ENCODE results near the gene PCDHA5.
"Not testable (repeated sequence)": the region's sequence is repeated elsewhere in the genome, so short reads cannot be mapped to it uniquely, and the experiment has no call there.

Gene PCDHA5

DNA sequence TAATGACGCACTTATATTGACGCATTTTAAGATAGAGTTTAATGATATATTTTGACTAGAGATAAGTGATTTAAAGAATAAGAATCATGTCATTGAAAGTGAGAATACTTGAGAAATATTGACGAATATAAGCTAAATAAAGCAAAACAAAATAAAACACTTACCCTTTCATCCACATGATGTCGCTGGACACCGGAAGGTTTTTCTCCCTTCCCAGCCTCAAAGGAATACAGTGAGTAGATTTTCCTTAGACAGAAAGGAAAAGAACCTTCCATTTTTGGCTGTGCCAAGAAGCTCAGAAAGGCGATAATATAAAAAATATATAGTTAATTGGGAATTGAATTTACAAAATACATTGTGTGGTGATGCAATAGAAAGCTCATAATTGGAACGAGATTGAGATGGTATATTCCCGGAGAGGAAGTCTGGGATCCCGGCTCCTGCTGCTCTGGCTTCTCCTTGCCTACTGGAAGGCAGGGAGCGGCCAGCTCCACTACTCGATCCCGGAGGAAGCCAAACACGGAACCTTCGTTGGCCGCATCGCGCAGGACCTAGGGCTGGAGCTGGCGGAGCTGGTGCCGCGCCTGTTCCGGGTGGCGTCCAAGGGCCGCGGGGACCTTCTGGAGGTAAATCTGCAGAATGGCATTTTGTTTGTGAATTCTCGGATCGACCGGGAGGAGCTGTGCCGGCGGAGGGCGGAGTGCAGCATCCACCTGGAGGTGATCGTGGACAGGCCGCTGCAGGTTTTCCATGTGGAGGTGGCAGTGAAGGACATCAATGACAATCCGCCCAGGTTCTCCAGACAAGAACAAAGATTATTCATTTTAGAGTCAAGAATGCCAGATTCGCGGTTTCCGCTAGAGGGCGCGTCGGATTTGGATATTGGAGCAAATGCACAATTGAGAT, at the start of gene PCDHA5:
TSS of gene PCDHA5 (plus strand) at position 239 of the 906 bp plus-strand sequence.
- DNase-seq (ENCODE audit: low spot score) = no peak

DNA sequence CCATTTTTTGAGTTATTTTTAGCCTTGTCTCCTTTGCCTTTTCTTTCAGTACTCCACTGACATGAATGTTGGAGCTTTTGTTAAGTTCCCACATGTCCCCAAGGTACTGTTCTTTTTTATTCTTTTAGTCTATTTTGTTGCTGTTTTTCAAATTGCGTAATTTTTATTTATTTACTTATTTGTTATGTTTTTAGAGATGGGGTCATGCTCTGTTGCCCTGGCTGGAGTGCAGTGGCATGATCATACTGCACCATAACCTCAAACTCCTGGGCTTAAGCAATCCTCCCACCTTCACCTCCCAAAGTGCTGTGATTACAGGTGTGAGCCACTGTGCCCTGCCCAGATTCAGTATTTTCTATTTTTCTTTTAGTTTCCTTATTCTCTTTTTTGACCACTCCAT, 40.9 kb upstream of the PCDHA5 start:
- DNase-seq (ENCODE audit: low spot score) = no peak

DNA sequence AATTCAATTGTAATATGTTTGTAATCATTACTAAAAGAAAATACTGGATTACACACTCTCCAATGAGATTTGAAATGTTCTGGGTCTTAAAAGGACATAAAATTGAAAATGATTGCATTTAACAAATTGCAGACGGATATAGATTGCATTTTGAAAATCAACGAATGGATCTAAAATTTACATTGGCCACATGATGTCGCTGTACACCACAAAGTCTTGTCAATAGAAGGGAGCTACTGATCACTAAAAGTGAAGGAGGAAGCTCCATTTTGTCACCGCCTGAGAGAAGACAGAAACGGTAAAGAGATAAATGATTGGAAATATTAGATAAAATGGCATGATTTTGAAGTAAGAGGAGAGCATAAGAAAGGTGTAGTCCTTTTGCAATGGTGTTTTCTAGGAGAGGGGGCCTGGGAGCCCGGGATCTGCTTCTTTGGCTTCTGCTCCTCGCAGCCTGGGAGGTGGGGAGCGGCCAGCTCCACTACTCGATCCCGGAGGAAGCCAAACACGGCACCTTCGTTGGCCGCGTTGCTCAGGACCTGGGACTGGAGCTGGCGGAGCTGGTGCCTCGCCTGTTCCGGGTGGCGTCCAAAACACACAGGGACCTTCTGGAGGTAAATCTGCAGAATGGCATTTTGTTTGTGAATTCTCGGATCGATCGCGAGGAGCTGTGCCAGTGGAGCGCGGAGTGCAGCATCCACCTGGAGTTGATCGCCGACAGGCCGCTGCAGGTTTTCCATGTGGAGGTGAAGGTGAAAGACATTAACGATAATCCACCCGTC, 35.3 kb upstream of the PCDHA5 start, which contains the start of gene PCDHA1:
TSS of gene PCDHA1 (plus strand) at position 236 of the 782 bp plus-strand sequence.
- no peak for DNase-seq (ENCODE audit: low spot score)

DNA sequence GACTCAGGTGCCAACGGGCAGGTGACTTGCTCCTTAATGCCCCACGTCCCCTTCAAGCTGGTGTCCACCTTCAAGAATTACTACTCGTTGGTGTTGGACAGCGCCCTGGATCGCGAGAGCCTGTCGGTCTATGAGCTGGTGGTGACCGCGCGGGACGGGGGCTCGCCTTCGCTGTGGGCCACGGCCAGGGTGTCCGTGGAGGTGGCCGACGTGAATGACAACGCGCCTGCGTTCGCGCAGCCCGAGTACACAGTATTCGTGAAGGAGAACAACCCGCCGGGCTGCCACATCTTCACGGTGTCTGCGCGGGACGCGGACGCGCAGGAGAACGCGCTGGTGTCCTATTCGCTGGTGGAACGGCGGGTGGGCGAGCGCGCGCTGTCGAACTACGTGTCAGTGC, 34.0 kb upstream of the PCDHA5 start:
- not testable (repeated sequence) for DNase-seq (ENCODE audit: low spot score)

DNA sequence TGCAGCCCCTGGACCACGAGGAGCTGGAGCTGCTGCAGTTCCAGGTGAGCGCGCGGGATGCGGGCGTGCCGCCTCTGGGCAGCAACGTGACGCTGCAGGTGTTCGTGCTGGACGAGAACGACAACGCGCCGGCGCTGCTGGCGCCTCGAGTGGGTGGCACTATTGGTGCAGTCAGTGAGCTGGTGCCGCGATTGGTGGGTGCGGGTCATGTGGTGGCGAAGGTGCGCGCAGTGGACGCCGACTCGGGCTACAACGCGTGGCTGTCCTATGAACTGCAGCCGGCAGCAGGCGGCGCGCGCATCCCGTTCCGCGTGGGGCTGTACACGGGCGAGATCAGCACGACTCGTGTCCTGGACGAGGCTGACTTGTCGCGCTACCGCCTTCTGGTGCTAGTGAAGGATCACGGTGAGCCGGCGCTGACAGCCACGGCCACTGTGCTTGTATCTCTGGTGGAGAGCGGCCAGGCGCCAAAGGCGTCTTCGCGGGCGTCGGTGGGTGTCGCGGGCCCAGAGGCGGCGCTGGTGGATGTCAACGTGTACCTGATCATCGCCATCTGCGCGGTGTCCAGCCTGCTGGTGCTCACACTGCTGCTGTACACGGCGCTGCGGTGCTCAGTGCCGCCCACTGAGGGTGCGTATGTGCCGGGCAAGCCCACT, 33.4 kb upstream of the PCDHA5 start:
- not testable (repeated sequence) for DNase-seq (ENCODE audit: low spot score)

DNA sequence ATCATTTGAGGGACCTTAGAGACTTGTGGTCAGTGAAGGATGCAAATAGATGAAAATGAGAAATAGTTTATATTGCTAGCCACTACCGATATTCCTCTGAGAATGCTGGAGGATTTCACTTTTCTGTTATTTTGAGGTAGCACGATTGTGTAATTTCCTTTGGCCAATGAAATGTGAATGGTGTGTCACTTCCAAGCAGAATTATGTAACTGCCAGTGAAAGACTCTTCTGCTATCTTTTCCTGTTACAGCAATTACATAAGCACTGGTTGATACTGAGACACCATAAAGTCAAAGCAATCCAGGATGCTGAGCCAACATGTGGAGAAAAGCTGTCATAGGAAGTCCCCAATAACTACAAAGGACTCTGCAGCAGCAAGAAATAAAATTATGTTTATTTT, 30.3 kb upstream of the PCDHA5 start:
- no peak for DNase-seq (ENCODE audit: low spot score)

DNA sequence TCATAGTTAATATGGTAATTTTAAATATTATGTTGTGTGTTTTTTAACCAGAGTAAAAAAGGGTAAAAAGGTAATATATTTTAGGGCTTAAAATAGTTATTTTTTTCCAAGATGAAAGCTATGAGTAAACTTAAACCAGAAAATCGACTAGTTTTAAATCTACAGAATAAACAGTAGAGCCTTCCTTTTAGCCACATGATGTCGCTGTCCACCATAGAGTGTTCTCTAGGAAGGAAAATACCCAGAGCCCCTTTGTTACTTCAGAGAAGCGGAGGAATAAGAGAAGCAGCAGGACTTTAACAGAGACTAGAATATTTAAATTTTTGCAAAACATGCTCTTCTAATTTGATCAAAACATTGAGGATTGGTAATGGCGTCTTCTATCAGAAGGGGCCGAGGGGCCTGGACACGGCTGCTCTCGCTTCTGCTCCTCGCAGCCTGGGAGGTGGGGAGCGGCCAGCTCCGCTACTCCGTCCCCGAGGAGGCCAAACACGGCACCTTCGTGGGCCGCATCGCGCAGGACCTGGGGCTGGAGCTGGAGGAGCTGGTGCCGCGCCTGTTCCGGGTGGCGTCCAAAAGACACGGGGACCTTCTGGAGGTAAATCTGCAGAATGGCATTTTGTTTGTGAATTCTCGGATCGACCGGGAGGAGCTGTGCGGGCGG, 26.7 kb upstream of the PCDHA5 start, which contains the start of gene PCDHA2:
TSS of gene PCDHA2 (plus strand) at position 258 of the 664 bp plus-strand sequence.
- DNase-seq (ENCODE audit: low spot score) = no peak

DNA sequence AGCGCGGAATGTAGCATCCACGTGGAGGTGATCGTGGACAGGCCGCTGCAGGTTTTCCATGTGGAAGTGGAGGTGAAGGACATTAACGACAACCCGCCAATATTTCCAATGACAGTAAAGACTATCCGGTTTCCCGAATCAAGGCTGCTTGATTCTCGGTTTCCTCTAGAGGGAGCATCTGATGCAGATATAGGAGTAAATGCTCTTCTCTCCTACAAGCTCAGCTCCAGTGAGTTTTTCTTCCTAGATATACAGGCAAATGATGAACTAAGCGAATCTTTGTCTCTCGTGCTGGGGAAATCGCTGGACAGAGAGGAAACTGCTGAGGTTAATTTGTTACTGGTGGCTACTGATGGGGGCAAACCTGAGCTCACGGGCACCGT, 26.2 kb upstream of the PCDHA5 start:
- DNase-seq (ENCODE audit: low spot score) = no peak

DNA sequence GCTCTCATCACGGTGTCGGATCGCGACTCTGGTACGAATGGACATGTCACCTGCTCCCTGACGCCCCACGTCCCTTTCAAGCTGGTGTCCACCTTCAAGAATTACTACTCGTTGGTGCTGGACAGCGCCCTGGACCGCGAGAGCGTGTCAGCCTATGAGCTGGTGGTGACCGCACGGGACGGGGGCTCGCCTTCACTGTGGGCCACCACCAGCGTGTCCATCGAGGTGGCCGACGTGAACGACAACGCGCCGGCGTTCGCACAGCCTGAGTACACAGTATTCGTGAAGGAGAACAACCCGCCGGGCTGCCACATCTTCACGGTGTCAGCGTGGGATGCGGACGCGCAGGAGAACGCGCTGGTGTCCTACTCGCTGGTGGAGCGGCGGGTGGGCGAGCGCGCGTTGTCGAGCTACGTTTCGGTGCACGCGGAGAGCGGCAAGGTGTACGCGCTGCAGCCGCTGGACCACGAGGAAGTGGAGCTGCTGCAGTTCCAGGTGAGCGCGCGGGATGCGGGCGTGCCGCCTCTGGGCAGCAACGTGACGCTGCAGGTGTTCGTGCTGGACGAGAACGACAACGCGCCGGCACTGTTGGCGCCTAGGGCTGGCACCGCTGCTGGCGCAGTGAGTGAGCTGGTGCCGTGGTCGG, 25.2 kb upstream of the PCDHA5 start:
- not testable (repeated sequence) for DNase-seq (ENCODE audit: low spot score)

DNA sequence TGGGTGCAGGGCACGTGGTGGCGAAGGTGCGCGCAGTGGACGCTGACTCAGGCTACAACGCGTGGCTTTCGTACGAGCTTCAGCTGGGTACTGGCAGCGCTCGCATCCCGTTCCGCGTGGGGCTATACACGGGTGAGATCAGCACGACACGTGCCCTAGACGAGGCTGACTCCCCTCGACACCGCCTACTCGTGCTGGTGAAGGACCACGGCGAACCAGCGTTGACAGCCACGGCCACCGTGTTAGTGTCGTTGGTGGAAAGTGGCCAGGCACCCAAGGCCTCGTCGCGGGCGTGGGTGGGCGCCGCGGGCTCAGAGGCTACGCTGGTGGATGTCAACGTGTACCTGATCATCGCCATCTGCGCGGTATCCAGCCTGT, 24.7 kb upstream of the PCDHA5 start:
- no peak for DNase-seq (ENCODE audit: low spot score)

DNA sequence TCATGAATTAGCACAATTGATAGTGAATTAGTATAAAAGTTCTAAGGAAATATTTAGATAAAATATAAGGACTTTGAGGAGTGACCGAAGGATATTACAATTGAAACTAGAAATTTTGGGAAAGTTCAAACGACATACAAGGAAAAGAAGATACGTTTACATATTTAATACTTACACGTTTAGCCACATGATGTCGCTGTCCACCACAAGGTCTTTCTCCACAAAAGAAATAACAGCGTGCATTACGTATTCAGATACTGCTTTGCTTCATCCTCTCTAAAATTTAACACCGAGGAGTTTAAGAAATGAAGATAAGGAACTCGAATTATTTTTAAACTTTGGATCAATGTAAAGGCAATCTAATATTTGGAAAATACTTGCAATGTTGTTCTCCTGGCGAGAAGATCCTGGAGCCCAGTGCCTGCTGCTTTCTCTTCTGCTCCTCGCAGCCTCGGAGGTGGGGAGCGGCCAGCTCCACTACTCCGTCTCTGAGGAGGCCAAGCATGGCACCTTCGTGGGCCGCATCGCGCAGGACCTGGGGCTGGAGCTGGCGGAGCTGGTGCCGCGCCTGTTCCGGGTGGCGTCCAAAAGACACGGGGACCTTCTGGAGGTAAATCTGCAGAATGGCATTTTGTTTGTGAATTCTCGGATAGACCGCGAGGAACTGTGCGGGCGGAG, 20.5 kb upstream of the PCDHA5 start, which contains the start of gene PCDHA3:
TSS of gene PCDHA3 (plus strand) at position 242 of the 678 bp plus-strand sequence.
- no peak for DNase-seq (ENCODE audit: low spot score)

DNA sequence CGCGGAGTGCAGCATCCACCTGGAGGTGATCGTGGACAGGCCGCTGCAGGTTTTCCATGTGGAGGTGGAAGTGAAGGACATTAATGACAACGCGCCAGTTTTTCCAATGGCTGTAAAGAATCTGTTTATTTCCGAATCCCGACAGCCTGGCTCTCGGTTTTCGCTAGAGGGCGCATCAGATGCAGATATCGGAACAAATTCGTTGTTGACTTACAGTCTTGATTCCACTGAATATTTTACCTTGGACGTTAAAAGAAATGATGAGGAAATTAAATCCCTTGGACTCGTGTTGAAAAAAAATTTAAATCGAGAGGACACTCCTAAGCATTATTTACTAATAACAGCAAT, 19.9 kb upstream of the PCDHA5 start:
- no peak for DNase-seq (ENCODE audit: low spot score)

DNA sequence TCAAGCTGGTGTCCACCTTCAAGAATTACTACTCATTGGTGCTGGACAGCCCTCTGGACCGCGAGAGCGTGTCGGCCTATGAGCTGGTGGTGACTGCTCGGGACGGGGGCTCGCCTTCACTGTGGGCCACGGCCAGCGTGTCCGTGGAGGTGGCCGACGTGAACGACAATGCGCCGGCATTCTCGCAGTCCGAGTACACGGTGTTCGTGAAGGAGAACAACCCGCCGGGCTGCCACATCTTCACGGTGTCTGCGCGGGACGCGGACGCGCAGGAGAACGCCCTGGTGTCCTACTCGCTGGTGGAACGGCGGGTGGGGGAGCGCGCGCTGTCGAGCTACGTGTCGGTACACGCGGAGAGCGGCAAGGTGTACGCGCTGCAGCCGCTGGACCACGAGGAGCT, 19.0 kb upstream of the PCDHA5 start:
- not testable (repeated sequence) for DNase-seq (ENCODE audit: low spot score)

DNA sequence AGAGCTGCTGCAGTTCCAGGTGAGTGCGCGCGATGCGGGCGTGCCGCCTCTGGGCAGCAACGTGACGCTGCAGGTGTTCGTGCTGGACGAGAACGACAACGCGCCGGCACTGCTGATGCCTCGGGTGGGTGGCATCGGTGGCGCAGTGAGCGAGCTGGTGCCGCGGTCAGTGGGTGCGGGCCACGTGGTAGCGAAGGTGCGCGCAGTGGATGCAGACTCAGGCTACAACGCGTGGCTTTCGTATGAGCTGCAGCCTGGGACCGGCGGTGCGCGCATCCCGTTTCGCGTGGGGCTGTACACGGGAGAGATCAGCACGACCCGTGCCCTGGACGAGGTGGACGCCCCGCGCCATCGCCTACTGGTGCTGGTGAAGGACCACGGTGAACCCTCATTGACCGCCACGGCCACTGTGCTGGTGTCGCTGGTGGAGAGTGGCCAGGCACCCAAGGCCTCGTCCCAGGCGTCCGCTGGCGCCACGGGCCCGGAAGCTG, 18.6 kb upstream of the PCDHA5 start:
- no peak for DNase-seq (ENCODE audit: low spot score)

DNA sequence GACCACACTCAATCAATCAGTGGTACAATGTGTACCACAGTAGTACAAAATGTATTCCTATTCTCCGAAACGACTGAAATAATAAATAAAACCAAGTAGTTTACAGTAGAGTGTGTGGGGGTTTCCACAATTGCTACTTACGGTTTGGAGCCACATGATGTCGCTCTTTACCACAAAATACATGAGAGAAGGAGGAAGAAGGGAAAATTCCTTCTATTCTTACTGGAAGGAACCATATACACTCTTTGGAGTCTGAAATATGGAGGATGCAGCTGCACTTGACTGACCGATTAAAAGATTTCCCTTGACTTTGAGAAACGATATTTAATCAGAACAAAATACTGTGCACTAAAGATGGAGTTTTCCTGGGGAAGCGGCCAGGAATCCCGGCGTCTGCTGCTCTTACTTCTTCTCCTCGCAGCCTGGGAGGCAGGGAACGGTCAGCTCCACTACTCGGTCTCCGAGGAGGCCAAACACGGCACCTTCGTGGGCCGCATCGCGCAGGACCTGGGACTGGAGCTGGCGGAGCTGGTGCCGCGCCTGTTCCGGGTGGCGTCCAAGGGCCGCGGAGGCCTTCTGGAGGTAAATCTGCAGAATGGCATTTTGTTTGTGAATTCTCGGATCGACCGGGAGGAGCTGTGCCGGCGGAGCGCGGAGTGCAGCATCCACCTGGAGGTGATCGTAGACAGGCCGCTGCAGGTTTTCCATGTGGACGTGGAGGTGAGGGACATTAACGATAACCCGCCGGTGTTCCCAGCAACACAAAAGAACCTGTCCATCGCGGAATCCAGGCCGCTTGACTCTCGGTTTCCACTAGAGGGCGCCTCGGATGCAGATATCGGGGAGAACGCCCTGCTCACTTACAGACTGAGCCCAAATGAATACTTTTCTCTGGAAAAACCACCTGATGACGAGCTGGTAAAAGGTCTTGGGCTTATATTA, 14.3 kb upstream of the PCDHA5 start, which contains the start of gene PCDHA4:
TSS of gene PCDHA4 (plus strand) at position 235 of the 942 bp plus-strand sequence.
- DNase-seq (ENCODE audit: low spot score) = peak; percentile 8

DNA sequence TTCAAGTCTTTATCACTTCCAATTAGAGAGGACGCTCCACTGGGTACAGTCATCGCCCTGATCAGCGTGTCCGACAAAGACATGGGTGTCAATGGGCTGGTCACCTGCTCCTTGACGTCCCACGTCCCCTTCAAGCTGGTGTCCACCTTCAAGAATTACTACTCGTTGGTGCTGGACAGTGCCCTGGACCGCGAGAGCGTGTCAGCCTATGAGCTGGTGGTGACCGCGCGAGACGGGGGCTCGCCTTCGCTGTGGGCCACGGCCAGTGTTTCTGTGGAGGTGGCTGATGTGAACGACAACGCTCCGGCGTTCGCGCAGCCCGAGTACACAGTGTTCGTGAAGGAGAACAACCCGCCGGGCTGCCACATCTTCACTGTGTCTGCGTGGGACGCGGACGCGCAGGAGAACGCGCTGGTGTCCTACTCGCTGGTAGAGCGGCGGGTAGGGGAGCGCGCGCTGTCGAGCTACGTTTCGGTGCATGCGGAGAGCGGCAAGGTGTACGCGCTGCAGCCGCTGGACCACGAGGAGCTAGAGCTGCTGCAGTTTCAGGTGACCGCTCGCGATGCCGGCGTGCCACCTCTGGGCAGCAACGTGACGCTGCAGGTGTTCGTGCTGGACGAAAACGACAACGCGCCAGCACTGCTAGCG, 13.0 kb upstream of the PCDHA5 start:
- not testable (repeated sequence) for DNase-seq (ENCODE audit: low spot score)

DNA sequence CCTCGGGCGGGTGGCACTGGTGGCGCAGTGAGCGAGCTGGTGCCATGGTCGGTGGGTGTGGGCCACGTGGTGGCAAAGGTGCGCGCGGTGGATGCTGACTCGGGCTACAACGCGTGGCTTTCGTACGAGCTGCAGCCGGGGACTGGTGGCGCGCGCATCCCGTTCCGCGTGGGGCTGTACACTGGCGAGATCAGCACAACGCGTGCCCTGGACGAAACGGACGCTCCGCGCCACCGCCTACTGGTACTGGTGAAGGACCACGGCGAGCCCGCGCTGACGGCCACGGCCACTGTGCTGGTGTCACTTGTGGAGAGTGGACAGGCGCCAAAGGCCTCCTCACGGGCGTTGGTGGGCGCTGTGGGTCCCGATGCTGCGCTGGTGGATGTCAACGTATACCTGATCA, 12.5 kb upstream of the PCDHA5 start:
- DNase-seq (ENCODE audit: low spot score) = no peak

DNA sequence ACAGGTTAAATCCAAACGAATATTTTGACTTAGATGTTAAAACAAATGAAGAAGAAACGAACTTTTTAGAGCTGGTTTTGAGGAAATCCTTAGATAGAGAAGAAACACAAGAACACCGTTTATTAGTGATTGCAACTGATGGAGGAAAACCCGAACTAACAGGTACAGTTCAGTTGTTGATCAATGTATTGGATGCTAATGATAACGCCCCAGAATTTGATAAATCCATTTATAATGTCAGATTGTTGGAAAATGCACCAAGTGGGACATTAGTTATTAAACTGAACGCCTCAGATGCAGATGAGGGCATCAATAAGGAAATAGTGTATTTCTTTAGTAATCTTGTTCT, 842 bp downstream of the PCDHA5 start:
- DNase-seq (ENCODE audit: low spot score) = no peak

DNA sequence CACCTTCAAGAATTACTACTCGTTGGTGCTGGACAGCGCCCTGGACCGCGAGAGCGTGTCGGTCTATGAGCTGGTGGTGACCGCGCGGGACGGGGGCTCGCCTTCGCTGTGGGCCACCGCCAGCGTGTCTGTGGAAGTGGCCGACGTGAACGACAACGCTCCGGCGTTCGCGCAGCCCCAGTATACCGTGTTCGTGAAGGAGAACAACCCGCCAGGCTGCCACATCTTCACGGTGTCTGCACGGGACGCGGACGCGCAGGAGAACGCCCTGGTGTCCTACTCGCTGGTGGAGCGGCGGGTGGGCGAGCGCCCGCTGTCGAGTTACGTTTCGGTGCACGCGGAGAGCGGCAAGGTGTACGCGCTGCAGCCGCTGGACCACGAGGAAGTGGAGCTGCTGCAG, 1.6 kb downstream of the PCDHA5 start:
- not testable (repeated sequence) for DNase-seq (ENCODE audit: low spot score)

Measured in hematopoietic multipotent progenitor cell treated with erythropoietin and hydrocortisone succinate and interleukin-3 and kit ligand, for 17 days (in vitro differentiated cells).